GM21390 (cell line): ENCODE results near the gene EGFL7.

ENCODE experiments used
- ATAC-seq: cut with Tn5 transposase; IDR thresholded peaks from one replicate; pipeline ENCODE4 v1.9.1; 2021; ENCODE audit not compliant: unreplicated experiment

Gene EGFL7

DNA sequence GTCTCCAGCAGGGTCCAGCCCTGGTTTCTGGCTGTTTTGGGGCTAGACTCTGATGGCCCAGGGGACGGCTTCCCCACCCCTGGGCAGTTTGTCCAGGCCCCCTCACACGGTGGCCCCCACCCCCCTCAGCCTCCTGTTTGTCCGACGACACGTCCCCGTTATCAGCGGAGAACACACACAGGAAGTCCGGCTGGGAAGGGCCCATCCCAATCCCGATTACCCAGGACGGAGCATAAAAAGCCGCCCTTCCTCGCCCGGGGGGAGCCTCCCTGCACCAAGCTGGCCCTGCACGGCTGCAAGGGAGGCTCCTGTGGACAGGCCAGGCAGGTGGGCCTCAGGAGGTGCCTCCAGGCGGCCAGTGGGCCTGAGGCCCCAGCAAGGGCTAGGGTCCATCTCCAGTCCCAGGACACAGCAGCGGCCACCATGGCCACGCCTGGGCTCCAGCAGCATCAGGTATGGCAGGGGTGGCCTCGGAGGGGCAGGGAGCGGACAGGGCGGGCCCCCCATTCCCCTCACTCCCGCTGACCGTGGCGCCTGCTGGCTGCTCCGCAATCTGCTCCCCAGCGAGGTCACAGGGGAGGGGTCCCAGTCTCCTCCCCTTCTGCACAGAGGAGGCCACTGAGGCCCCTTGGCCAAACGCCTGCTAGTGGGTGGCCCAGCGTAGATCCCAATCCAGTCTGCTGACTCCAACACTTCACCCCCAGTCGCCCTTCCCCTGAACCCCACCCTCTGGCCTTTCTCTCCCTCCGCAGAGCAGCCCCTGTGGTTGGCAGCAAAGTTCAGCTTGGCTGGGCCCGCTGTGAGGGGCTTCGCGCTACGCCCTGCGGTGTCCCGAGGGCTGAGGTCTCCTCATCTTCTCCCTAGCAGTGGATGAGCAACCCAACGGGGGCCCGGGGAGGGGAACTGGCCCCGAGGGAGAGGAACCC, at the start of gene EGFL7:
Gene EGFL7 (plus strand): TSS at position 261 of the 926 bp plus-strand sequence. CDS start 5,367 bp downstream, outside the sequence.
- ATAC-seq: no peak

DNA sequence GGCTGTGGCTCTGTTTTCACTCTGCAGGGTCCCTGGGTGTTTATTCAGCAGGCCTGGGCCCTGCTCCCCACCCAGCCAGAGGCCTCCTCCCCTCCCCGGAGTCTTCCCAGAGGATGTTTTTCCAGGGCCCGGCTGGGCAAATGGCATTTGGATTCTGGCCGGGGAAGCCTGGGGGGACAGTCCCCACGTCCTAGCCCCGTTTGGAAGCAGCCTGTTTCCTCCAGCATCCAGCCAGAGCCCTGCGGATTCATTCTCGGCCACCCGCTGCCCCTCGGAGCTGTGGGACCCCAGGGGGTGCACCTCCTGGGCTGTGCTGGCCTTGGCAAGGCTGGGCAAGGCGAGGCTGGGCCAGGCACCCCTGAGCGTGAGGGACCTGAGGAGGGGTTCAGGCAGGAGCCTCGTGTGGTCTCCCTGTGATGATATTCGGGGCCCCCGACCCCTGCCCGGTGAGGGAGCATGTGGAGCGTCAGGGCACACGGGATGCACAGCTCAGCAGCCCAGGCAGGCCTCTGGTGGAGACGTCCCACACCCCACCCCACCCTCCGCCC, 48.8 kb upstream of the EGFL7 start:
- ATAC-seq: no peak

DNA sequence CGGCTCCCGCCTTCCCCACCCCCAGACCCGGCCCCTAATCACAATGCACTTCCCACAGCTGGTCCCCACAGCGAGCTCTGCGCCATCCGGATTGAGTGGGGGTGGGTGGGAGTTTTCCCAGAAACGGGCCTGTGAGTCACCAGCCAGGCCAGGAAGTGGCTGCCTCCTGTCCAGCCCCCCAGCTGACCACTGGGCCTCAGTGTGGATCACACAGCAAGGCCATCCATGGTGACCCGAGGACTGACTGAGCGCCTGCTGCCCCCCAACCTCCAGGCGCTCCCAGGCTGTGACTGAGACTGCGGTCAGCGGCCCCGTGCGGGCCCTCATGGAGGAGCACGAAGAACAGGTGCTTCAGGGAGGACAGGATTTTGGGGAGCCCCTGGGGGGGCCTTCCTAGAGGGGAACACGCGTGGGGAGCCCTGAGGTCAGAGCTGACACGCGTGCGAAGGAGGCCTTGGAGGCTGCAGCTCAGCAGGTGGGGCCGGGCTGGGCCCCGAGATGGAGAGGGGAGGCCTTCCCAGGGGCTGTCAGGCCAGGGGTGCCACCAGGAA, 48.3 kb upstream of the EGFL7 start:
- no peak for ATAC-seq

DNA sequence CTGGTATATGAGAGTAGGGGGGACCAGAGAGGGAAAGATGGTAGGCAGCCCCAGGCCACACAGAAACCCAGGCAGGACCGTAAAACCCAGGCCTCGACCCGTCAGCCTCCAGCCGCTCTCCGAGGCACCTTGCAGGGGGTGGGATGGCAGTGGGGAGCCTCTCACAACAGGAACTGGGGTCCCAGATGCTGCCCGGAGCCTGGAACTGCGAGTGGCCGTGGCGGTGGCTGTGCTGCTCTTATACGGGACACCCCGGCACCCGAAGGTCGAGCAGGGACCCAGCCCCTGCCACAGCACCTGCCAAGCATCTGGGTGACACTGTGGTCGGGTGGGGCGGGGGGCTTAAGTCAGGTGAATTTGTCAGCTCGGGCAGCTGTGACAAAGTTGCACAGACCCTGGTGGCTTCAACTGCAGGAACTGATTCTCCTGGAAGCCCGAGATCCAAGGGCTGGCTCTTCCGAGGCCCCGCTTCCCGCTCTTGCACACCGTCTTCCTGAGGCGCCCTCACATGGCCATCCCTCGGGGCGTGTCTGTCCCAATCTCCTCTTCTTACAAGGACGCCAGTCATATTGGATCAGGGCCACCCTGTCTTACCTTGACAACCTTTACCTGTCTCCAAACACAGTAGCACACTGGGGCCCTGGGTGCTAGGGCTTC, 47.6 kb upstream of the EGFL7 start:
- no peak for ATAC-seq

DNA sequence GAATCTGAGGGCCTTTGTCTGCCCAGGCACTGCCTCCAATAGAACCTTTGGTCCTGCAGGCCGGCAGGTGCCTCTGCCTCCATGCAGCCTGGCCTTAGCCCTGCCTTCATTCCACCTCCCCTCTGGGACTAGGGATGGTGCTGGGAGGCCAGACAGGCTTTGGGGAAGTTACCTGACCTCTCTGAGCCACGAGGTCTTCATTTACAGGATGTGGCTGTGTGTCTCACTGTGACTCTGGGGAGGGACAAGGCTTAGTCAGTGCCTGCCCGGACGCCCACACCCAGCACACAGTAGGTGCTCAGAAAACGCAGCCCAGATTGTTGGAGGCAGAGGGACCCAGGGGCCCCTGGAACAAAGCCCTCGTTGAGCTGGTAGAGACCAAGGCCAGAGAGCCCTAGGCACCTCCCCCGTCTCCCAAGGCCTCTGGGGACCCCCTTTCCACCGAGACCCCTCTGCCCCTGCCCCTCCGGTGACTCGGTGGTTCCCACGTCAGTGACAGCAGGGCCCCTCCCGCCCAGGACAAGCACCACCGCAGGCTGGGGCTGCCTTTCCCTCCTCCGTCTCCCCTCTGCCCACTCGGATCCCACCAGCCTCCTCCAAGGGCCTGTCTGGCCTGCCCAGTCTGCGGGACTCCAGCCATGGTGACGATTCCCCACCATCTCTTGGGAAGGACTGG, 46.9 kb upstream of the EGFL7 start:
- no peak for ATAC-seq

DNA sequence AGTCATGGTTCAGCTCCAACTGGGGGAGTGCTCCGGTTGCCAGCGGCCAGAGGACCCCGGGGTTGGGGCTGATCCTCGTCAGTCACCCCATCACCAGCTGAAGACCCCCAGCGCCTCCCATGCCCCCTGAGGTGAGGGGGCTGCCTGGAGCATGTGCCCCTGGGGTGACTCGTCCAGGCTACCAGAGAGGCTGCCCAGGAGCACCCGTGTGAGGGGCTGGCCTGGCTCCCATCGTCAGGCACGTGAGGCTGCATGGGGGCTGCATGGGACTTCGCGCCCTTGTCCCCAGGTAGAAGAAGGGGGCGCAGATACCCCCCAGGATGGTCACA, 46.4 kb upstream of the EGFL7 start:
- ATAC-seq: no peak

DNA sequence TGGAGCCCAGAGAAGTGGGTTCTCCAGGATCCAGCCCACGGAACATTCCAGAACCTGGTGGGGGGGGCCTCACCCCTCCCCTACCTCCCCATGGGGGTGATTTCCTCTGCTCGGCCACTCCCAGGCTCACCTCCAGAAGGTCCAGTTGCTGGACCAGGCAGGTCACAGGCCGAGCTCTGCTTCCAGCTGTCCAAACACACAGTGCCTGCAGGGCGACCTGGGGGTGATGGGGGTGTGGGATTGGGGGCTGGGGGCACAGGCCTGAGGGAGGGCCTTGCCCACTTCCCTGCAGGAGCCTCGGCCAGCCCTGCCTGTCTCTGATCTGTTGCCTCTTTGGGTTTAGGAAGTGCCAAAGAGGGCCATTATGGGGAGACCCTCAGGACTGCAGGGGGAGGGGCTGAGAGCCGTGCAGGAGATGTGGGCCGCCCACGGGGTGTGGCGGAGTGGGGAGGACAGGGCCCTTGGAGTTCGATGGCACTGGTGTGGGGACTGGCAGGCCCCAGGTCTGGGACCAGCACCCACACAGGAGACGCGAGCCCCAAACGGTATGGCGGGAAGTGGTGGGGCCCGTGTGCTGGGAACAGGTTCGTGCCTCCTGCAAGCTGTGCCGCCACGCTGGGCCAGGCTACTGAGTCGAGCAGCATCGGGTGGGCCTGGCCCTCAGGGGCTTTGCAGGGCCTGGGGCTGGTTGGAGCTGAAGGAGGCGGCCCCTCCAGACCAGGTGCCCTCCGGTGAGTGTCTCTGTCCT, 45.6 kb upstream of the EGFL7 start:
- ATAC-seq: no peak

DNA sequence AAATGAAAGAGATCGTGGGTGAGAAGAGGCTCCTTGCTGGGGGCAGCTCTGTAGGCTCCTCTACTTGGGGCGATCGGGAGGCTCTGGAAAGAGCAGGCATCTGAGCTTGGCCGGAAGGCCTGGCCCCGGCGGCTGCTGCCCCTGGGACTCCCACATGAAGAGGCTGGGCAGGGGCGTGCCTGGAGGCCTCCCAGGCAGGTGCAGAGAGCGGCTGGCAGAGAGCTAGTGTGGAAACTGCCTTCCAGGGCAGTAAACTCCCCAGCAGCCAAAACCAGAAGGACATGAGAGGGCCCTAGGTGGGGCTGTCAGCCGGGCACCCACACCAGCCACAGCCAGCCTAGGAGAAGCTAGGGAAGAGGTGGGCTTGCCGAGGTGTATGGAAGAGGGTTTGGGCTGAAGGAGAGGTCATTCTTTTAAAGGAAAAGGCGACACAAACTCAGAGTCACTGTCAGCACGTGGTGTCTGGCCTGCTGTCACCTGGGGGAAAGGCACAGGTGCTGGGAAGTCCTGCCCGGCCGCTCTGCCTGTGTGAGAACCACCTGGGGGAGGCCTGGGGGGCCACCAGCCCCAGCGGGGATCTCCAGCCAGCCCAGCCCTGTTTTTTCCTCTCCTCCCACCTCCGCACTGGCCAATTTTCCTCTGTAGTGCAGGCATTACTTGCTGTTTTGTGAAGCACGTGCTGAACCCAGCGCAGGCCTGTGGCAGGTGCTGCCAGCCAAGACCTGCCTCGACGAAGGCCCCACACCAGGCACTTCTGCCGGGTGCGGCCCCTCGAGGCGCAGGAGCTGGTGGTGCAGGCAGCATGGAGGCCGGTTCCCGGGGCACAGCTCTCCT, 44.8 kb upstream of the EGFL7 start:
- ATAC-seq: no peak

DNA sequence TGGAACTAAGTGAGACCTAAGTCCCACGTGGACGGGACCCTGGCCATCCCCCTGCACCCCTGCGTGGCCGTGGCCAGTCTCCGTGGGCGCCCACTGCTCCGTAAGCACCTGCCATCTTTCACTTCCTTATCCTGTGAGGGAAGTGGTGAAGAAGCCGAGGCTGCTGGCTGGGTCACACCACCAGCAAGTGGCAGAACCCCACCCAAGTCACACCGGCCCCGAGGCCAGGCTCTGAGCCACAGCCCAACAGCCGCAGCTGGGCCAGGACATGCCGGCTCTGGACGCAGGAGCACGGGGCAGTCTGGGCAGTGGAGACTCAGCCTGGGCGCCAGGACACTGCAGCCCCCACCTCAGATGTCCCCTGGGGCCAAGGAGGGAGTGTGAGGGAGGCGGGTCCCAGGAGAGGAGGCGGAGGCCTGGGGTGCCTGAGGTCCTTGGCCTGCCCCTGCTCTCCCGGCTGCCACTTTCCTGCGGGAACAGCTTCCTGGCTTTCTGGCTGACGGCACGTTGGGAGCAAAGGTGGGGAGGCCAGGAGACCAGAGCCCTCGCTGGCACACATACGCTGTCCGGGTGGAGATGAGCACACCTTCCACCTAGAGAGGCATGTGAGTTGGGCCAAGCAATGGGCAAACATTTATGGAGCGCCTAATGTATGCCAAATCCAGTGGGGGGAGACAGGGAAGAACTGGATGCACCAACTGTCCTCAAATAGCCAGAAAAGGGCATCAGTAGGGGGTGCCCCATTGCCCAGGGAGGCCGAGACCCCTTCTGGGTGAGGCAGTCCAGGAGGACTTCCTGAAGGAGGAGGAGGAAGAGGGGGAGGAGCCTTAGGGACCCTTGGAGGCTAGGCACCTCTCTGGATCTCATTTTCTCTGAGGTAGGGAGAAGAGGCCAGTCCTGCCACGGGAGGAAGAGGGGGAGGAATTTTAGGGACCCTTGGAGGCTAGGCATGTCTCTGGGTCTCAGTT, 43.9 kb upstream of the EGFL7 start:
- no peak for ATAC-seq

DNA sequence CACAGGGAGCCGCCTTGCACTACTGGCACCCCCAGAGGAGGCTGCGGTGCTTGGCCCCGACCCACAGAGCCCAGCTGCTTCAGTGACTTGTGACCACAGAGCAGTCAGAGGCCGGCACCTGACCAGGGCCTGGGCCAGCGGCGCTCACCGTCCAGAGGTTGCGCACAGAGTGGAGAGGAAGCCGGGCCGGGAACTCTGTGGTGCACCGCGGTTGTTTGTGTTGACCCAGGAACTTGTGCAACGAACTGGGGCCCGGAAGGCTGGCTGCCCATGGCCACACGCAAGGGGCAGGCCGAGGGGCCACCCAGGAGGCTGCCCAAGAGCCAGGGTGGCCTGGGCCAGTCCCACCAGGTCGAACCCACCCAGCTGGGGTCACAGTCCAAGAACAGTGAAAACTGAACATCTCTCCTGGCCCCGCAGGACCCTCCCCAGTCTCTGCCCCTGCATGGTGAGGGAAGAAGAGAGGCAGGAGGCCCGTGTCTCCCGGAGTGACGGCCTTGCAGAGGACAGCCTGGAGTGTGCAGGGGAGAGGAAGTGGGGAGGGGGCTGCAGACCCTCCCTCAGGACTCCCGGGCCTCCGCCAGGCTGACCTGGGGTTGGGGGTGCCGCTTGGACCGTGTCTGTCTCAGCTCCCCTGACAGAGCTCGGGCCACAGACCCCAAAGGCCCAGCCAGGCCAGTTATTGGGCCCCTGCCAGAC, 42.8 kb upstream of the EGFL7 start:
- no peak for ATAC-seq

DNA sequence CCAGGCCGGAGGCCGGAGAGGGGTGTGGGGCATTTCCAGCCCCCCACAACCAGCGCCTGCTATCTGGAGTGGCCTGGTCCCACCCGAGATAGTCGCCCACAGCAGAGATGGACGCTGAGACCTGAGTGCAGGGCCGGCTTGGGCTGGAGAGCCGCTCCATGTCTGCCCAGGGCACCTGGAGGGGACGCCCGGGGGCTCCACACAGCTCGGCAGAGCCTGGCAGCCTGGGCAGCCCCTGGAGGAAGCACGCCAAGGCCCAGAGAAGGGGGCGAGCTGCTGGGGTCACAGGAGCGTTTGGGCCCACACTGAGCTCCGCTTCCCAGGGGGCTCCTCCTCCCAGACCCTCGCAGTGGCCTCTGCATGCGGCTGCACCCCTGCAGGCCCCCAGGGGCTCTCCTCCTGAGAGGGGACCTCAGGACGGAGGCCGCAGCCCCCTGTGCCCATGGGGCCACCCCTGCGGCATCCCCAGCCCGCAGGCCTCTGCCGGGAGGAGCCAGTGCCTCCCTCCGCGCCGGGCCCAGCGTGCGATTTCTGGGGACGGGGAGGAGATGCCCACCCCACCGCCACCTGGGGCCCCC, 42.2 kb upstream of the EGFL7 start:
- no peak for ATAC-seq

DNA sequence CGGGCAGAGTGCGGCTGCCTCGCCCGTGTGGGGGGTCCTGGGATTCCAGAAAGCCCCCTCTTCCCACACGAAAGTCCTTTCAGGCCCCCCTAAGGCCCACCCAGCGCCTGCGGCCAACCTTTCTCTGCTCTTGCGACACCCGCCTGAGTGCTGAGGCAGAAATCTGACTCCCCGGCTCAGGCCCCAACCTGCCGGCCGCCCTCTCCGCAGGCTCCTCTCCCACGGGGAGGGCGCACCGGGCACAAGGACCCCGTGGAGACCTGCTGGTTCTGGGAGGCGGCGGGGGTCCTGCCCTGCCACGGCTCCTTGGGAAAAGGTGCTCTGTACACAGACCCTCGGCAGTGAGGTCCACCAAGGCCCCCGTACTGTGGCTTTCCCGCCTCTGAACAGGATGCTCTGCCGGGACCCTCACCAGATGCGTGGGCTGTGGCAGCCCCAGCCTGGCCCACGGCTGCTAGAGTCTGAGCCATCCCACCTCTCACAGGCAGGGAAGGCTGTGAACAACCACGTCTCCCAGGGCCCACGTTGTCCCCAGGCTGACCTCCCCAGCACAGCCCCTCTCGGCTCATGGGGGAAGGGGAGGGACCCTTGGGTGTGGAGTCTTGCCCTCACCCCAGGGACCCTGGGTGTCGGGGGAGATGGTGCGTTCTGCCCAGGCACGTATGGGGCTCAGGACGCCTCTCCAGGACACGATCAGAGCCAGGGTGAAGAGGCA, 41.5 kb upstream of the EGFL7 start:
- ATAC-seq: no peak

DNA sequence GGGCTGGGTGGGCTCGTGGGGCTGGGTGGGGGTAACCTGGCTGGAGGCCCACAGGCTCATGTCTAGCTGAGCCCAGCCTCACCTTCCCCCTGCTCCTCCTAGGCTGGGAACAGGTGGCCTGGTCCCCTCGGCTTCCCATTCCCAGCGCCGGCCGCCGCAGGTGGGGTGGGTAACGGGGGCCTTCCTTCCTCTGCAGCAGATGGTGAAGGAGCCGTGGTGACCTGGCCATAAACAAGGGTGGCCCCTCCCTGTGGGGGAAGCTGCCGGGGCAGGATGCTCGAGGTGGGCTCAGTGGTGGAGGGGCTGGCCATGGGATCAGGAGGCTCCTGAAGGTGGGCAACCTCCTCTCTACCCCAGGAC, 41.0 kb upstream of the EGFL7 start:
- ATAC-seq: no peak

DNA sequence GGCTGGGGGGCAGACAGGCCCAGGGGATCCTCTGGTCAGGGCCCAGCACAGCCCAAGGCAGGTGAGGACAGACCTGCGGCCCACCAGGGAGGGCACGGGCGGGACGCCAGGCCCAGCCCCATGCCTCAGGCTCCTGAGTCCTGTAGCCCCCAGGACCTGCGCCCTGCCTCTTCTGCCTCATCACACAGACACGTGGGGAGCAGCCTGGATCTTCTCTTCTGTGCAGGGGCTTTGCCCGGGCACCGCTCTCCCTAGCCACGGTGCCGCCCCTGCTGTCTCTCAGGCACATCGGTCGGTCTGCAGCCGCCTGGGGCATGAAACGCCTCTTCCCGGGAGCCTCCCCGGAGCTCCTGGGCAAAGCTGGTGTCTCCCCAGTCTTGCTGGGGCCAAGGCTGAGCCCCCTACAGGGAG, 40.2 kb upstream of the EGFL7 start:
- no peak for ATAC-seq

DNA sequence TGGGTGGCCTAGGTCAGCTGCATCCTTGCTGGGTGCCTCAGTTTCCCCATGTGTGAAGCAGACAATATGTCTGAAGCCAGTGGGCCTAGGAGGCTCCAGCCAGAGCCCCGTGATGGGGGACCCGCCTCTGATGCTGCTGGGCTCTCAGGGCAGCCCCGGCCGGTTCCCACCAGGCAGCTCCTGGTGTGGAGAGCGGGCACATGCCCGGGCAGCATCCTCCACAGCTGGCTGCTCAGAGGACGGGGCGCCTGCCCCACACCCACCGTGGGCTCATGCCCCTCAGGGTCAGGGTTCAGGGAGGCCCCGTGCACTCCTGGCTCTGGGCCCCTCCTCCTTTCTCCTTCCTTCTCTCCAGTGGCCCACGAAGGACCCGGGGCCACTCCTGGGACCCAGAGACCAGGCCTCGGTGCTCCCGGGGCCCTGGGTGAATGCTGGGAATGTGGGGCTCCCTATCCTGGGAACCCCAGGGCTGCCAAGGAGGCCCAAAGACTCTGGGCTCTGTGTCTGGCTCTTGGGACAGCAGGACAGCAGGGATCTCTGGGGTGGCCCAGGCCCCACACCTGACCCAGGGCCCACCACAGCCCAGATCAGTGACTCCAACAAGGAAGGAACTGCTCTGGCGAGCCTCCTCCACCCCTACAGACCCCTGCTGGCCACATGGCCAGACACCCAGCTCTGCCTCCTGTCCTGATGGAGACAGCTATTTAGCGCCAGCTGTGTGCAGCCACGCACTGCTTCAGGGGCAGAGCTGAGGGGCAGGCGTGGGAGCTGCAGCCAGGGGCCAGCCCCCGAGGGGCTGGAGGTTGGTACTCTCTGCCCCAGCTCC, 39.5 kb upstream of the EGFL7 start:
- ATAC-seq: no peak

DNA sequence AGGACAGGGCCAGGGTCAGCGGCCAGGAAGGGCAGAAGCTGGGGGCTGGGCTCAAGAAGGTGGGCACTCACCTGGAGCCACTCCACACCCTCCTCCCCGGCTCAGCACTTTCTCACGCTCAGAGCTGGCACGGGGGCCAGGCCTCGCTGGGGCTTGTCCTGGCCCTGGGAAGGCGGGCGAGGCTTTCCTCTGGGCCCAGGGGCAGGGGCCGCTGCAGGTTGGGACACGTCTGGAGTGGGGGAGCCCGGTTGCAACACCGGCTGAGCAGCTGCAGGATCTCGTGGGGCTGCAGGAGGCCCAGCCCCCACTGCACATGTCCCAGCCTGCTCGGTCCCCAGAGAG, 38.9 kb upstream of the EGFL7 start:
- no peak for ATAC-seq
